ENCODE data around the gene PSMF1.

DNA sequence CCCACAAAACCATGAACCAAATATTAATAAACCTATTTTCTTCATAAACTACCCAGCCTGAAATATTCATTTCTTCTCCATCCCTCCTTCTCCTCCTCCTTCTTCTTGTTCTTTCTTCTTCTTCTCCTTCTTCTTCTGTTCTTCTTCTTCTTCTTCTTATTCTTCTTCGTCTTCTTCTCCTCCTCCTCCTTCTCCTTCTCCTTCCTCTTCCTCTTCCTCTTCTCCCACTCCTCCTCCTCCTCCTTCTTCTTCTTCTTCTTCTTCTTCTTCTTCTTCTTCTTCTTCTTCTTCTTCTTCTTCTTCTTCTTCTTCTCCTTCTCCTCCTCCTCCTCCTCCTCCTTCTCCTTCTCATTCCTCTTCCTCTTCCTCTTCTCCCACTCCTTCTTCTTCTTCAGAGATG lies 71.4 kb downstream of the PSMF1 start:
- TF ChIP-seq, protein P1, sequence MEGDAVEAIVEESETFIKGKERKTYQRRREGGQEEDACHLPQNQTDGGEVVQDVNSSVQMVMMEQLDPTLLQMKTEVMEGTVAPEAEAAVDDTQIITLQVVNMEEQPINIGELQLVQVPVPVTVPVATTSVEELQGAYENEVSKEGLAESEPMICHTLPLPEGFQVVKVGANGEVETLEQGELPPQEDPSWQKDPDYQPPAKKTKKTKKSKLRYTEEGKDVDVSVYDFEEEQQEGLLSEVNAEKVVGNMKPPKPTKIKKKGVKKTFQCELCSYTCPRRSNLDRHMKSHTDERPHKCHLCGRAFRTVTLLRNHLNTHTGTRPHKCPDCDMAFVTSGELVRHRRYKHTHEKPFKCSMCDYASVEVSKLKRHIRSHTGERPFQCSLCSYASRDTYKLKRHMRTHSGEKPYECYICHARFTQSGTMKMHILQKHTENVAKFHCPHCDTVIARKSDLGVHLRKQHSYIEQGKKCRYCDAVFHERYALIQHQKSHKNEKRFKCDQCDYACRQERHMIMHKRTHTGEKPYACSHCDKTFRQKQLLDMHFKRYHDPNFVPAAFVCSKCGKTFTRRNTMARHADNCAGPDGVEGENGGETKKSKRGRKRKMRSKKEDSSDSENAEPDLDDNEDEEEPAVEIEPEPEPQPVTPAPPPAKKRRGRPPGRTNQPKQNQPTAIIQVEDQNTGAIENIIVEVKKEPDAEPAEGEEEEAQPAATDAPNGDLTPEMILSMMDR (IDR thresholded peaks at IDR 0.05; ENCODE audit: low read length), result no peak
- TF ChIP-seq EZH2phosphoT487 (IDR thresholded peaks at IDR 0.05; ENCODE audit: low read length) (no peak), EZH2 (optimal IDR thresholded peaks at IDR 0.05; ENCODE audit: low read depth, low read length) (no peak)

Measured in MM.1S (cell line).